GM18861 (cell line): ENCODE measurements around the gene IAH1.

Source experiments
- ATAC-seq: cut with Tn5 transposase; IDR thresholded peaks from one replicate; pipeline ENCODE4 v1.9.1; 2021; ENCODE audit not compliant: unreplicated experiment

The IAH1 gene, protein sequence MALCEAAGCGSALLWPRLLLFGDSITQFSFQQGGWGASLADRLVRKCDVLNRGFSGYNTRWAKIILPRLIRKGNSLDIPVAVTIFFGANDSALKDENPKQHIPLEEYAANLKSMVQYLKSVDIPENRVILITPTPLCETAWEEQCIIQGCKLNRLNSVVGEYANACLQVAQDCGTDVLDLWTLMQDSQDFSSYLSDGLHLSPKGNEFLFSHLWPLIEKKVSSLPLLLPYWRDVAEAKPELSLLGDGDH

DNA sequence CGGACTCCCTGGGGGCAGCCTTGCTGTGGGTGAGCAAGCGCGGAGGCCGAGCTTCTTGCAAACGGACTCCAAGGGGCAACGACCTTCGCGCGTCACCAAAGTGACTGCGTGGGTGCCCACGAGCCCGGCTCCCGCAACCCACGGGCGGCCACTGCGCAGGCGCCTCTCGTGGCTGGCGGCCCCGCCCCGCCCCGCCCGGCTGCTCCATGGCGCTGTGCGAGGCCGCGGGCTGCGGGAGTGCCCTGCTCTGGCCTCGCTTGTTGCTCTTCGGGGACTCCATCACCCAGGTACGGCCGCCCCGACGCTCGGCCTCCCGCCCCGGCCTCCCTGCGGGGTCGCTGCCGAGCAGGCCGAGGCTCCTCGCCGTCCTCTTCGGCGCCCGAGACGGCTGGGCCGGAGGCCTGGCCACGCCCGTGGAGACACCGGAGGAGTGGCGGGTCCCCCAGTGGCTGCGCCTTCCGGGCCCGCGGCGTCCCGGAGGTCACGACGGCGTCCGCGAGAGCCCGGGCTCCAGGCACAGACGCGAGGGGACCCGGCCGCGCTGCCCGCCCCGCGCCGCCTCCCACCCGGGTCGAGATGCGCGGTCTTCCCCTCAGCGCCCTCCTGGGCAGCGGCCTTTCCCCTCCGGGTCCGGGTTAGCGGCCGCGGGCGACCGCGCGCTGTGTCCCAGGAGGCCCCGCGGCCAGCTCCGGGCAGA, at the start of gene IAH1:
IAH1 (plus strand) TSS at position 191 of the 697 bp plus-strand sequence; CDS start at position 207, 16 bp downstream.
- ATAC-seq: peak; percentile 62

- no peak for ATAC-seq
Observed at GRCh38 chr2:9428965-9429577, 45.3 kb upstream of the IAH1 start.

GRCh38 chr2:9430316-9431293, 43.7 kb upstream of the IAH1 start:
- no peak for ATAC-seq

GRCh38 chr2:9434489-9434888, 39.9 kb upstream of the IAH1 start:
- ATAC-seq: no peak

DNA sequence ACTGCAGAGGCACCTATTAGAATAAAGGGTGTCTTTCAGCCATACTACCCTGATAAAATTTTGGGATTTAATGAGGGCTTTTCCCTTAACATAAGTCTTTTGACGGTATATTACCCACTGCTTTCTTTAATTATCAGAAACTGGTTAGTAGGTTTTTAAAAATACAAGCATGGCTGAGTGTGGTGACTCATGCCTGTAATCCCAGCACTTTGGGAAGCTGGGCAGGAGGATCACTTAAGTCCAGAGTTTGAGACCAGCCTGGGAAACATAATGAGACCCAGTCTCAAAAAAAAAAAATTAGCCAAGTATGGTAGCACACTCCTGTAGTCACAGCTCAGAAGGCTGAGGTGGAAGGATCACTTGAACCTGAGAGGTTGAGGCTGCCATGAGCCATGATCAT, 34.8 kb upstream of the IAH1 start:
- ATAC-seq: no peak

DNA sequence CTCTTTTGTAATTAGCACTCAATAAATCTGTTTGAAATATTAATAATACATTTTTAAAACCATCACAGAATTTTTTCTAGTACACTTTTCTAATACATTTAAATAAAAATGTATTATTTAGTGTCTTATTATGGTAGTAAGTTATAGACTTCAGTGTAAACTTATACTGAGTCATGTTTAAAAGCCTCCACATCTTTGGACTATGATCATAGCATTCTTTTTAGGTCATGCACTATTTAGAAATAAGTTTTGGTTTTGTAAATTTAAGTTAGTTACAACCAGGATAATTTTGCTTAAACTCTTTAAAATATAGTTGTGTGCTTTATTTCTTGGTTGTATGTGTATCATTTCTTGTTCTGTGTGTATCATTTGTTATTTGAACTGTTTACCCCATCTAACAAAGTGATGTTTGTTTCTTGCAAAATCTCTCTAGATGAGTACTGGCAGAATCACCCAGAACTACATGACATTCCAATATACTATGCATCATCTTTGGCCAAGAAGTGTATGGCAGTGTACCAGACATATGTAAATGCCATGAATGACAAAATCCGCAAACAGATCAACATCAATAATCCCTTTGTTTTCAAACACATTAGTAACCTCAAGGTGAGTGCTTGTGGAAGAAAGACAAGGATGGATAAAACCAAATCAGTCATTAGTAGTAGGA, 34.2 kb upstream of the IAH1 start:
- ATAC-seq: no peak

- ATAC-seq: no peak
Observed at GRCh38 chr2:9441556-9441955, 32.8 kb upstream of the IAH1 start.

- no peak for ATAC-seq
Observed at GRCh38 chr2:9443526-9443925, 30.8 kb upstream of the IAH1 start.

- ATAC-seq: no peak
Observed at GRCh38 chr2:9445089-9445488, 29.3 kb upstream of the IAH1 start.

DNA sequence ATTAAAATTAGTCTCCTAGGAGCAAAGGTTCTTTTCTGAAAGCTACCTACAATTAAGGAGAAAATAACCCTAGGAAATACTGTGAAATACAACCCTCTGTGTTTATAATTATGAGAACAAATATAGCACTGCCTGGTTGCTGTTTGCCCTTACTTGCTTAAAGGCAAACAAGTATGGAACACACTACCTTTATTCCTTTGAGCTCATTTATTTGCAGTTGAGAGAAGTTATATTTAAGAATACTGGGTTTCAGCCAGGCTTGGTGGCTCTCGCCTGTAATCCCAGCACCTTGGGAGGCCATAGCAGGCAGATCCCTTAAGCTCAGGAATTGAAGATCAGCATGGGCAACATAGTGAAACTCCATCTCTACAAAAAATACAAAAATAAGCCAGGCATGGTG, 23.1 kb upstream of the IAH1 start:
- no peak for ATAC-seq

DNA sequence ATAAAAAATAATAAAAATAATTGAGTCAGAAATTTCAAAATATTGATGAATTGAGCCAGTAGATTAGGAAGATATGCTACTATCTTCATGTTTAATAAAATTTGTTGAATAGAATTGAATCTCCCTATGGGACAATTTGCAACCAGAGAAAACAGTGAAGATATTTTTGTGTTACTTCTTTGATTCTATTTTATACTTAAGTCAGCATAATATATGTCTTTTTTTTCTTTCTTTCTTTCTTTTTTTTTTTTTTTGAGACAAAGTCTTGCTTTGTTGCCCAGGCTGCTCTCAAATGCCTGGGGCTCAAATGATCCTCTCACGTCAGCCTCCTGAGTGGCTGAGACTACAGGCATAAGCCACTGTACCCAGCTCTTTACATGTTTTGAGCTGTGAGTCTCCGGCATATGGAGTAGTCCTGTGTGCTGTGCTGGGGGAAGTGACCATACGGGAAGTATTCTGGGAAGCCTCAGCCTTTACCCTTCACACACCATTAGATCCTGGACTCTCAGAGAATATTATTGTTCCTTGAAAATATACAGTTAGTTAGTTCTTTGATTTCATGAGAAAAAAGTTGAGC, 13.8 kb upstream of the IAH1 start:
- ATAC-seq: no peak

DNA sequence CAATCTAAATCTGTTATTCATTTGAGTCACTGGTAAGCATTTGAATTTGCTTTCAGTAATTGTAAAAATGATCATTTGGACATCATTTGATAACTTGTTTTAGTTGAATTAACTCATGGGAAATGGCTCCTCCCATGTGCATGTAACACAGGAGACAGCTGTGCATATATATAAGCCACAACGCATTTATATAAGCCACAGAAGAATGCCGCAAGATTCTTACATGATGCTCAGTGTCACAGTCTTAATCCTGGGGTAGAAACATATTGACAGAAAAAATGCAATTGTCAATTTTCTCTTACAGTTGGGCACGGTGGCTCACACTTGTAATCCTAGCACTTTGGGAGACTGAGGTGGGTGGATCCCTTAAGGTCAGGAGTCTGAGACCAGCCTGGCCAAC, 13.3 kb upstream of the IAH1 start:
- no peak for ATAC-seq

DNA sequence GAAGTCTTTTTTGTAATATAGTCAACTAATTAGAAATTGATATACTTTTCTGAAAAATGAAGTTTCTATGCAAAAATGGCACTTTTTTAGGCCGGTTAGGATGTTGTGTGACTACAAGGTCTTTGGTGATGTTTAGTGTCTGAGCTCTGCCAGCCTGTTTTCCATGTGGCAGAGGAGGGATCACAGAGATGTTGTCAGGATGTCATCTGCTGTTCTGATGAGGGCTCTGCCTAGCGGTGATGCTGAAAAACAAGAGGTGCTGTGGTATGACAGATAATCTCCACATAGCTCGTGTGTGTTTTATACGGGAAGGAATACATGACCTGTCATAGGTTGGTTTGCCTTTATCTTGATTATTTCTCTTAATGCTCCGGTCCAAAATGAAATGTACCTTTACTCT, 12.0 kb upstream of the IAH1 start:
- no peak for ATAC-seq

- ATAC-seq: no peak
Observed at GRCh38 chr2:9462886-9463697, 11.3 kb upstream of the IAH1 start.

GRCh38 chr2:9463698-9464034, 10.7 kb upstream of the IAH1 start:
- ATAC-seq: no peak

GRCh38 chr2:9465170-9465569, 9.2 kb upstream of the IAH1 start:
- ATAC-seq: no peak

DNA sequence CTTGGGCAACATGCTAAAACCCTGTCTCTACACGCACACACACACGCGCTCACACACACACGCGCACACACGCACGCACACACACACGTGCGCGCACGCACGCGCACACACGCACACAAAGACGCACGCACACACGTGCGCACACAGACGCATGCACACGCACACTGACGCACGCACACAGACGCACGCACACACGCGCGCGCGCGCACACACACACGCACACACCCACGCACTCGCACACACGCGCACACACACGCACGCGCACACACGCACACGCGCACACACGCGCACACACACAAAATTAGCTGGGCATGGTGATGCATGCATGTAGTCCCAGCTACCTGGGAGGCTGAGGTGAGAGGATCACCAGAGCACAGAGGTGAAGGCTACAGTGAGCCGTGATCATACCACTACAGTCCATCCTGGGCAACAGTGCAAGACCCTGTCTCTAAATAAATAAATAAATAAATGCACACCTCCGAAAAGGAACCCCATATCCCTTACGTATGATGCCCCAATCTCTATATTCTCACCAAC, 8.1 kb upstream of the IAH1 start:
- no peak for ATAC-seq

DNA sequence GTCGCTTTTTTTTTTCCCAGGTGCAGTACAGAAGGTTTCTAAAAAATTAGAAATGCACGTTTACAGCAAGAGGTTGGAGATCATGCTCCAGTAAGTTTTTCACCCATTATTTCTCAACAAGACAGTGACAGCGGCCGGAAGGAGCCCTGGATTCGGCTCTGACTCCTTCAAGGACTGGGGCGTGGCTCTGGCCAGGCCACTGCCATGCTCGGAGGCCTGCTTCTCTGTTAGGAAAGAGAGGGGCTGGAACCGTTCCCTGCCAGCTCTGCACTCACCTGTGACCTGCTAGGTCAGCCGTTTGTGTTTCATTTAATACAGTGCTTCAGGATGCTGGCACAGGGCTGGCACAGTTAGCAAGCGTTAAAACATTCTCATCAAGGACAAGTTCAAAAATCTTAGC, 6.7 kb upstream of the IAH1 start:
- ATAC-seq: no peak

DNA sequence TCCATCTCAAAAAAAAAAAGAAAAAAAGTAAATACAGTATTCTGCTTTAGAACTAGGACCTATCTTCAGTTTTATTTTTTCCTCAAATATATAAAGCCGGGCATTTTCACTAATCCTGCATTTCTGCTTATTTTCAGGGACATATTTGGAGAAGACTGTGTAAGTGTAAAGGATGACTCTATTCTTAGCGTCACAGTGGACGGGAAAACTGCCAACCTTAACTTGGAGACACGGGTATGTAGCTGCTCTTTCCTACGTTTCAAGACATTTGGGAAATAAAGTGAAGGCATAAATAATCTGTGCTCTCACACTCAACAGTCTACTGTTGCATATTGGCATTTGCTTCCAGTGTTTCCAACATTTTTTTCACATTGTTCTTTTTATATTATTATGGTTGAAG, 3.1 kb upstream of the IAH1 start:
- no peak for ATAC-seq
